HCT116 (cell line): ENCODE data around the gene SLCO2A1. TPM values are rescaled to one million over a fixed set of nuclear protein-coding genes. Genes with fewer than 3 reads are reported as not detected.

Experiments
- ATAC-seq: fragments of 200-7000 bp; cut with Tn5 transposase; 2 replicates; pipeline ENCODE4 v1.9.1; 2020; ENCODE audit warnings: mild to moderate bottlenecking, moderate library complexity
- BruUV-seq: library from RNA; stranded (reverse); fragments of 400-500 nt; replicated peaks from 2 replicates; lab custom pipeline; 2021; lab: Mats Ljungman, UMichigan
- CTCF ChIA-PET: fragments of 300-600 bp; sonication (Branson Sonifier 250); formaldehyde crosslinking; loops from one replicate; lab custom pipeline; 2021; ENCODE audit warnings: antibody characterized with exemption; lab: Charles Lee
- POLR2A ChIA-PET: fragments of 300-600, 350-600 bp; sonication (Branson Sonifier 250); formaldehyde crosslinking; loops from one replicate; lab custom pipeline; 2021; ENCODE audit warnings: antibody characterized with exemption; lab: Charles Lee
- RAD21 ChIA-PET, 2 experiments: fragments of 300-600 bp; sonication (Branson Sonifier 250); formaldehyde crosslinking; loops; one replicate each; lab custom pipeline; 2023; ENCODE audit warnings: low total read pairs in 2 of 2; ENCODE audit not compliant: uncharacterized antibody in 2 of 2, unreplicated experiment in 2 of 2, low non-redundant PET in 1 of 2; lab: Charles Lee
- DNase-seq: peaks from one replicate; pipeline ENCODE4 v3.0.0-alpha.2; 2010; ENCODE audit warnings: low read depth, low spot score
- H2AFZ ChIP-seq: fragments of 200-600 bp; shearing (Covaris generic), sonication (generic); 2 replicates; pipeline ENCODE4 v1.6.1; 2017; ENCODE audit warnings: low read depth, mixed run types, mixed read lengths, antibody characterized with exemption, low read length; ENCODE audit not compliant: poor library complexity, severe bottlenecking
- H3K27ac ChIP-seq: 2 replicates; pipeline ENCODE4 v1.5.1; 2012; ENCODE audit warnings: low read depth, low read length
- H3K27me3 ChIP-seq: fragments of 200-600 bp; sonication (generic); 2 replicates; pipeline ENCODE4 v1.6.1; 2016; ENCODE audit warnings: mixed run types, low read length, mixed read lengths; ENCODE audit not compliant: insufficient read depth
- H3K36me3 ChIP-seq, 2 experiments: fragments of 200-500 bp in 1 of 2; fragments of 200-600 bp in 1 of 2; sonication (Bioruptor generic) in 1 of 2; sonication (generic) in 1 of 2; 2 replicates each; pipeline versions ENCODE4 v1.5.1 to v1.6.1; 2014 to 2016; ENCODE audit warnings: low read length in 2 of 2, inconsistent platforms in 1 of 2, mixed read lengths in 1 of 2, mixed run types in 1 of 2; ENCODE audit not compliant: insufficient read depth in 2 of 2, control insufficient read depth in 1 of 2
- H3K4me1 ChIP-seq, 2 experiments: fragments of 200-600 bp in 1 of 2; sonication (generic) in 1 of 2; 2 replicates each; pipeline versions ENCODE4 v1.5.1 to v1.6.1; 2012 to 2017; ENCODE audit warnings: low read length in 2 of 2, inconsistent platforms in 1 of 2, mild to moderate bottlenecking in 1 of 2, mixed read lengths in 1 of 2, mixed run types in 1 of 2, moderate library complexity in 1 of 2; ENCODE audit not compliant: insufficient read depth in 2 of 2, control insufficient read depth in 1 of 2
- H3K4me2 ChIP-seq: fragments of 200-600 bp; sonication (generic); 2 replicates; pipeline ENCODE4 v1.6.1; 2017; ENCODE audit warnings: mixed run types, low read length, mixed read lengths
- H3K4me3 ChIP-seq, 2 experiments: fragments of 200-600 bp in 1 of 2; sonication (generic) in 1 of 2; replicated peaks in 1 of 2; 2 replicates each; pipeline ENCODE4 v1.5.1; 2011 to 2016; ENCODE audit warnings: low read length in 2 of 2, control low read depth in 1 of 2, low read depth in 1 of 2, mild to moderate bottlenecking in 1 of 2, mixed read lengths in 1 of 2, mixed run types in 1 of 2
- H3K79me2 ChIP-seq: fragments of 200-600 bp; sonication (generic); 2 replicates; pipeline ENCODE4 v1.6.1; 2017; ENCODE audit warnings: mild to moderate bottlenecking, mixed run types, low read length, moderate library complexity, mixed read lengths; ENCODE audit not compliant: insufficient read depth
- H3K9ac ChIP-seq: fragments of 200-600 bp; sonication (generic); 2 replicates; pipeline ENCODE4 v1.6.1; 2016; ENCODE audit warnings: low read length, mixed read lengths
- H3K9me2 ChIP-seq: fragments of 200-600 bp; sonication (generic), shearing (Covaris generic); 2 replicates; pipeline ENCODE4 v1.6.1; 2017; ENCODE audit warnings: mixed run types, mild to moderate bottlenecking, moderate library complexity; ENCODE audit not compliant: insufficient read depth
- H3K9me3 ChIP-seq, 2 experiments: fragments of 200-500 bp in 1 of 2; fragments of 200-600 bp in 1 of 2; sonication (Bioruptor generic) in 1 of 2; sonication (generic) in 1 of 2; 2 replicates each; pipeline ENCODE4 v1.6.1; 2014 to 2017; ENCODE audit warnings: low read length in 2 of 2, mixed read lengths in 2 of 2, inconsistent platforms in 1 of 2, low read depth in 1 of 2, mild to moderate bottlenecking in 1 of 2, mixed run types in 1 of 2, moderate library complexity in 1 of 2; ENCODE audit not compliant: control insufficient read depth in 1 of 2, insufficient read depth in 1 of 2
- H4K20me1 ChIP-seq: fragments of 200-600 bp; sonication (generic), shearing (Covaris generic); 2 replicates; pipeline ENCODE4 v1.6.1; 2017; ENCODE audit warnings: mixed run types, mild to moderate bottlenecking, moderate library complexity; ENCODE audit not compliant: insufficient read depth
- CBX3 ChIP-seq: IDR thresholded peaks from 2 replicates; pipeline ENCODE4 v1.6.1; 2012; ENCODE audit warnings: low read depth
- CEBPB ChIP-seq: IDR thresholded peaks from 2 replicates; pipeline ENCODE4 v1.6.1; 2012; ENCODE audit warnings: low read depth
- EGR1 ChIP-seq: IDR thresholded peaks from 2 replicates; pipeline ENCODE4 v1.6.1; 2012; ENCODE audit warnings: low read depth
- EZH2phosphoT487 ChIP-seq: fragments of 200-600 bp; IDR thresholded peaks from 2 replicates; pipeline ENCODE4 v1.6.1; 2018; ENCODE audit warnings: antibody characterized with exemption, borderline replicate concordance
- POLR2A ChIP-seq: IDR thresholded peaks from 2 replicates; pipeline ENCODE4 v1.7.0; 2011; ENCODE audit warnings: borderline replicate concordance; ENCODE audit not compliant: insufficient read depth, insufficient read length; ENCODE audit errors: extremely low read depth
- POLR2AphosphoS5 ChIP-seq: IDR thresholded peaks from 2 replicates; pipeline ENCODE4 v1.6.1; 2011; ENCODE audit warnings: mild to moderate bottlenecking, low read depth, low read length, moderate library complexity
- RAD21 ChIP-seq: IDR thresholded peaks from 2 replicates; pipeline ENCODE4 v1.6.1; 2012; ENCODE audit warnings: low read depth, mild to moderate bottlenecking
- SIN3A ChIP-seq: IDR thresholded peaks from 2 replicates; pipeline ENCODE4 v1.6.1; 2012; ENCODE audit warnings: low read depth
- SRF ChIP-seq: IDR thresholded peaks from 2 replicates; pipeline ENCODE4 v1.6.1; 2012; ENCODE audit warnings: low read depth
- TCF7L2 ChIP-seq: IDR thresholded peaks from 2 replicates; pipeline ENCODE4 v1.7.0; 2011; ENCODE audit warnings: borderline replicate concordance, inconsistent platforms; ENCODE audit not compliant: insufficient read depth, insufficient read length; ENCODE audit errors: extremely low read depth
- ZFX ChIP-seq: fragments of 450-650 bp; IDR thresholded peaks from 2 replicates; pipeline ENCODE4 v1.6.1; 2017
- intact Hi-C: fragments of 100-400 bp; cut with micrococcal nuclease; formaldehyde crosslinking; loops from 2 replicates; pipeline ENCODE4 v1.10.0; 2022
- total RNA-seq: library from RNA; stranded (reverse); gene quantifications from one replicate; pipeline ENCODE4 v1.2.1, GENCODE V29; 2021; ENCODE audit not compliant: unreplicated experiment
- TF ChIP-seq, protein P1 (sequence below): IDR thresholded peaks from 2 replicates; pipeline ENCODE4 v1.6.1; 2011; ENCODE audit warnings: mild to moderate bottlenecking, low read length, moderate library complexity; ENCODE audit not compliant: insufficient replicate concordance; ENCODE audit errors: extremely low read depth
- TF ChIP-seq, protein P2 (sequence below): IDR thresholded peaks from 2 replicates; pipeline ENCODE4 v1.6.1; 2012; ENCODE audit warnings: low read depth
- TF ChIP-seq, protein P3 (sequence below): IDR thresholded peaks from 2 replicates; pipeline ENCODE4 v1.6.1; 2012

SLCO2A1 gene
- total RNA-seq, 1 experiment from 2014 or later: 0.52 TPM

DNA sequence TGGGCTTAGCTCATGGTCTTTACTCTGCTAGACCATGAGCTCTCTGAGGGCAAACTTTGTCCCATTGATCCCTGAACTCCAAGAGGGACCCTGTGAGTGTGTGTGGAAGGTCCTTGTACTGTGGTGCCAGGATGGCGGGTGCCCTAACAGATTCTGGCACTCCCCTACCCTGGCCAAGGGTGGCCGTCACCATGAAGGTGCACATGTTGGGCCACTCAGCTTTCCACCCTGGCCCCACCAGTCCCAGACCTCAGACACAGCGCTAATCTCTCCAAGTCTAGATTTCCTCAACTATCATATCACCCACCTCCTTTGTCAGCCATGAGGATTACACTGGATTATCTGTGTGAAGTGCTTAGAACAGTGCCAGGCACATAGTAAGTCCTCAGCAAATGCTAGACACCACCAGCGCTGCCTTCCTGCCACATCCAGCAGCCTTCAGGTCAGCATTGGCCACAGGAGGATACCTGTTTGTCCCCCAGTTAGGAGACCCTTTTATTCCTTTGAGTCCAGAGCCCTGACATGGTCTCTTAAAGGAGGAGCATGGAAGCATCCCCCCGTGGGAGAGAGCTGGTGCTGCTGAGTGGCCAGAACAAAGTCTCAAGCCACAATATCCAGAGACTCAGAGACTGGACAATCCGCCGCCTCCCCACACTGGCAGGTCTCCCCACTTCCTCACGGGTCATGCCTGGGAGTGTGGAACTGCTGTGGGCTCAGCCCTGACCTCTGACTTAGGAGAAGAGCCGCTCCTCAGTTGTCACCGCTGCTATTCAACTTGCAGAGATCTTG lies 44.5 kb upstream of the SLCO2A1 start:
- no TSS peak for BruUV-seq
- RAD21 ChIA-PET: no interaction called here
- CTCF ChIA-PET: no interaction called here

More for the DNA sequence above, 44.5 kb upstream of the SLCO2A1 start:
- Histone ChIP-seq H3K9me2 (no peaks in the 10 kb centered on the region), H3K79me2 (no peaks in the 10 kb centered on the region), H3K36me3 (no peaks in the 10 kb centered on the region), H3K4me3 (no peak overlapping the region), H3K4me1 (no peaks in the 10 kb centered on the region), H3K27ac (no peak overlapping the region), H2AFZ (no peak overlapping the region), H4K20me1 (no peaks in the 10 kb centered on the region), H3K4me2 (no peak overlapping the region), H3K27me3 (no peaks in the 10 kb centered on the region), H3K9ac (no peak overlapping the region), H3K9me3 (no peaks in the 10 kb centered on the region)
- ATAC-seq (no peak), DNase-seq (no peak)
- TF ChIP-seq RAD21: no peak
- TF ChIP-seq EGR1: no peak
- TF ChIP-seq, protein P1, sequence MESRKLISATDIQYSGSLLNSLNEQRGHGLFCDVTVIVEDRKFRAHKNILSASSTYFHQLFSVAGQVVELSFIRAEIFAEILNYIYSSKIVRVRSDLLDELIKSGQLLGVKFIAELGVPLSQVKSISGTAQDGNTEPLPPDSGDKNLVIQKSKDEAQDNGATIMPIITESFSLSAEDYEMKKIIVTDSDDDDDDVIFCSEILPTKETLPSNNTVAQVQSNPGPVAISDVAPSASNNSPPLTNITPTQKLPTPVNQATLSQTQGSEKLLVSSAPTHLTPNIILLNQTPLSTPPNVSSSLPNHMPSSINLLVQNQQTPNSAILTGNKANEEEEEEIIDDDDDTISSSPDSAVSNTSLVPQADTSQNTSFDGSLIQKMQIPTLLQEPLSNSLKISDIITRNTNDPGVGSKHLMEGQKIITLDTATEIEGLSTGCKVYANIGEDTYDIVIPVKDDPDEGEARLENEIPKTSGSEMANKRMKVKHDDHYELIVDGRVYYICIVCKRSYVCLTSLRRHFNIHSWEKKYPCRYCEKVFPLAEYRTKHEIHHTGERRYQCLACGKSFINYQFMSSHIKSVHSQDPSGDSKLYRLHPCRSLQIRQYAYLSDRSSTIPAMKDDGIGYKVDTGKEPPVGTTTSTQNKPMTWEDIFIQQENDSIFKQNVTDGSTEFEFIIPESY: no peak
- TF ChIP-seq SRF: no peak
- TF ChIP-seq ZFX: no peak
- TF ChIP-seq TCF7L2: no peak
- TF ChIP-seq CEBPB: no peak
- no peak for TF ChIP-seq SIN3A
- TF ChIP-seq, protein P2, sequence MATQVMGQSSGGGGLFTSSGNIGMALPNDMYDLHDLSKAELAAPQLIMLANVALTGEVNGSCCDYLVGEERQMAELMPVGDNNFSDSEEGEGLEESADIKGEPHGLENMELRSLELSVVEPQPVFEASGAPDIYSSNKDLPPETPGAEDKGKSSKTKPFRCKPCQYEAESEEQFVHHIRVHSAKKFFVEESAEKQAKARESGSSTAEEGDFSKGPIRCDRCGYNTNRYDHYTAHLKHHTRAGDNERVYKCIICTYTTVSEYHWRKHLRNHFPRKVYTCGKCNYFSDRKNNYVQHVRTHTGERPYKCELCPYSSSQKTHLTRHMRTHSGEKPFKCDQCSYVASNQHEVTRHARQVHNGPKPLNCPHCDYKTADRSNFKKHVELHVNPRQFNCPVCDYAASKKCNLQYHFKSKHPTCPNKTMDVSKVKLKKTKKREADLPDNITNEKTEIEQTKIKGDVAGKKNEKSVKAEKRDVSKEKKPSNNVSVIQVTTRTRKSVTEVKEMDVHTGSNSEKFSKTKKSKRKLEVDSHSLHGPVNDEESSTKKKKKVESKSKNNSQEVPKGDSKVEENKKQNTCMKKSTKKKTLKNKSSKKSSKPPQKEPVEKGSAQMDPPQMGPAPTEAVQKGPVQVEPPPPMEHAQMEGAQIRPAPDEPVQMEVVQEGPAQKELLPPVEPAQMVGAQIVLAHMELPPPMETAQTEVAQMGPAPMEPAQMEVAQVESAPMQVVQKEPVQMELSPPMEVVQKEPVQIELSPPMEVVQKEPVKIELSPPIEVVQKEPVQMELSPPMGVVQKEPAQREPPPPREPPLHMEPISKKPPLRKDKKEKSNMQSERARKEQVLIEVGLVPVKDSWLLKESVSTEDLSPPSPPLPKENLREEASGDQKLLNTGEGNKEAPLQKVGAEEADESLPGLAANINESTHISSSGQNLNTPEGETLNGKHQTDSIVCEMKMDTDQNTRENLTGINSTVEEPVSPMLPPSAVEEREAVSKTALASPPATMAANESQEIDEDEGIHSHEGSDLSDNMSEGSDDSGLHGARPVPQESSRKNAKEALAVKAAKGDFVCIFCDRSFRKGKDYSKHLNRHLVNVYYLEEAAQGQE: no peak
- no peak for TF ChIP-seq EZH2phosphoT487
- TF ChIP-seq POLR2A: no peak
- no peak for TF ChIP-seq POLR2AphosphoS5
- no peak for TF ChIP-seq CBX3
- TF ChIP-seq, protein P3, sequence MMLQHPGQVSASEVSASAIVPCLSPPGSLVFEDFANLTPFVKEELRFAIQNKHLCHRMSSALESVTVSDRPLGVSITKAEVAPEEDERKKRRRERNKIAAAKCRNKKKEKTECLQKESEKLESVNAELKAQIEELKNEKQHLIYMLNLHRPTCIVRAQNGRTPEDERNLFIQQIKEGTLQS: no peak
- POLR2A ChIA-PET: no interaction called here
- intact Hi-C loops: no loop called here
